ENCODE results near the gene WDR88.
A peak's percentile ranks its signal among the peaks of the same experiment; 100 is the strongest.
"Not testable (repeated sequence)": the region's sequence is repeated elsewhere in the genome, so short reads cannot be mapped to it uniquely, and the experiment has no call there.

The WDR88 gene

GRCh38 chr19:33129901-33130300 is 2.0 kb upstream of the WDR88 start:
- DNase-seq, result no peak

- DNase-seq, result no peak
These were observed 1.5 kb upstream of the WDR88 start for GRCh38 chr19:33130433-33130832.

GRCh38 chr19:33132425-33132824 is 511 bp downstream of the WDR88 start:
- DNase-seq, result no peak

GRCh38 chr19:33133438-33134031 is 1.6 kb downstream of the WDR88 start:
- no peak for DNase-seq

GRCh38 chr19:33134571-33135041 is 2.7 kb downstream of the WDR88 start:
- no peak for DNase-seq

GRCh38 chr19:33139165-33139564 is 7.3 kb downstream of the WDR88 start:
- no peak for DNase-seq

- peak in 40 of 51 donors; percentile 3 to 73 (median 34) for DNase-seq
These were observed 12.0 kb downstream of the WDR88 start for GRCh38 chr19:33143897-33144405.

GRCh38 chr19:33146209-33146608 is 14.3 kb downstream of the WDR88 start:
- DNase-seq, result no peak

GRCh38 chr19:33147538-33147937 is 15.6 kb downstream of the WDR88 start:
- DNase-seq, result no peak

GRCh38 chr19:33150852-33151518 is 19.1 kb downstream of the WDR88 start:
- no peak for DNase-seq

GRCh38 chr19:33152176-33152575 is 20.3 kb downstream of the WDR88 start:
- no peak for DNase-seq

- not testable (repeated sequence) for DNase-seq
These were observed 20.7 kb downstream of the WDR88 start for GRCh38 chr19:33152625-33153024.

- DNase-seq, result not testable (repeated sequence)
These were observed 22.4 kb downstream of the WDR88 start for GRCh38 chr19:33154313-33154712.

- DNase-seq, result no peak
These were observed 24.4 kb downstream of the WDR88 start for GRCh38 chr19:33156334-33156733.

- no peak for DNase-seq
These were observed 26.0 kb downstream of the WDR88 start for GRCh38 chr19:33157906-33158305.

- no peak for DNase-seq
These were observed 26.5 kb downstream of the WDR88 start for GRCh38 chr19:33158365-33158764.

GRCh38 chr19:33159149-33159548 is 27.2 kb downstream of the WDR88 start:
- no peak for DNase-seq

GRCh38 chr19:33159893-33160292 is 28.0 kb downstream of the WDR88 start:
- no peak for DNase-seq

GRCh38 chr19:33161201-33161600 is 29.3 kb downstream of the WDR88 start:
- DNase-seq, result no peak

- no peak for DNase-seq
These were observed 31.6 kb downstream of the WDR88 start for GRCh38 chr19:33163481-33163880.

GRCh38 chr19:33166037-33166436 is 34.1 kb downstream of the WDR88 start:
- DNase-seq, result not testable (repeated sequence)

GRCh38 chr19:33167438-33167837 is 35.5 kb downstream of the WDR88 start:
- no peak for DNase-seq

GRCh38 chr19:33168528-33168927 is 36.6 kb downstream of the WDR88 start:
- DNase-seq, result no peak

Data from hypothalamus (tissue), 51 donors.